GM12873 (cell line): ENCODE results near the gene FGFBP2.

ENCODE experiments used
- CTCF ChIP-seq: IDR thresholded peaks from 2 replicates; pipeline ENCODE4 v1.5.1; 2012; ENCODE audit warnings: low read depth, mild to moderate bottlenecking, moderate library complexity, low read length, control low read depth; ENCODE audit not compliant: insufficient read depth; ENCODE audit errors: missing control alignments

FGFBP2 gene

GRCh38 chr4:15929540-15929939 lies 33.4 kb downstream of the FGFBP2 start:
- no peak for TF ChIP-seq CTCF

DNA sequence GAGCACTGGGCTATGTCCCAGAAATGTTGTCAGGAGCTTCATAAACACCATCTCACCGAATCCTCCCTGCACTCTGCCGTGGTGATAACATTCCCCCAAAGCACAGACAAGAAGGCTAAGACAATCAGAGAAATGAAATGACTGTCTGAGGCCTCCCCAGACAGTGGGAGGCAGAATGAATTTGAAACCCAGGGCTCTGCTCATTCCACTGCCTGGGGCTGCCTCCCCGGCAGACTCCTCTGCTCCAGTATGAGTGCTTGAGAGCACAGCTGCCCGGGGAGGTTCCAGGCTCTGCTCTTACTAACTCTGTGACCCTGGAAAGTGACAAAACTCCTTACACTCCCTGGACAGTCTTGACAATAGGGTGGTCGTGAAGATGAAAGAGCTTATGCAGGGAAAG lies 34.1 kb downstream of the FGFBP2 start:
- TF ChIP-seq CTCF: no peak

DNA sequence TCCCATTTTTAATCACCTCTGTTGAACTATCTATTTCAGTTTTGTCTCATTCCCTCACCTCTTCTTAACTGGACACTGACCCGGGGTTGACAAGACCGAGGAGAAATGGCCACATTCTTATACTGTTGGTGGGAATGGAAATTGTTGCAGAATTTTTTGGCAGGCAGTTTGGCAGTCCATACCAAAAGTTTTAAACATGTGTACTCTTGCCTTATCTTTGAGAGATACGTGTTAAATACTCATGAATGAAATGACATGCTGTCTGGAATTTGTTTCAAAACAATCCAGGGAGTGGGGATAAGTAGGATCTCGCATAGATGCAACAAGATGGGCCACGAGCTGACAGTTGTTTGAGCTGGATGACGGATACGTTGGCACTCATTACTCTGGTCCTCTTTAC lies 36.5 kb downstream of the FGFBP2 start:
- TF ChIP-seq CTCF: no peak

DNA sequence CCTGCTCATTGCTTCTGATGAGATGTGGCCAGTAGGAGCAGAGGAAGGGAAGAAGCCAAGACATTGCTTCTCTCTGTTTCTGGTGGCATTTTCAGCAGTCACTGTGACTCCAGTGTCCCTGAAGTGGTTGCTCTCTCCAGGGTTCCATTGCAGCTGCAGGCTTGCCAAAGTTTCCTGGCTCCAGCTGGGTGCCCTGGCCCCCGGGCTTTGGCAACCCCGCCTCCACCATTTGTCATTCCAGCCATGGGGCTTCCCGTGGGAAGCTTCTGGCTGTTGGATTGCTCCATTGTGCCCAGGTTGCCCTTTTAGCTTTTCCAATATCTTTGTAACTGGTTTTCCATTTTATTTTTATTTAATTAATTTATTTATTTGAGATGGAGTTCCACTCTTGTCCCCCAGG lies 37.1 kb downstream of the FGFBP2 start:
- TF ChIP-seq CTCF: no peak

DNA sequence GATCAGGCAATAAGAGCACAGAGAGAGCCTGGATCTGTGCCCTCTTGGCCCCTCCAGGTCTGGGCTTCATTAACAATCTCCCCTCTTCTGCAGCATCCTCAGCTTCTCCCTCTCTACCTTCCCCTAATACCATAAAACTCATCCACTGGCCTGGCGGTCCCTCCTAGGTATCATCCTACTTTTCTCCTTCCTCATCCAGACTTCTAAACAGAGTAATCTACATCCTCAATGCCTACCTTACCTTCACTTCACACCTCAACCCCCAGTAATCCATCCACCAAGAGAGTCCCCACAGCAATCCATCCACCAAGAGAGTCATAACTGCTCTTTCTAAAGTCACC lies 41.4 kb downstream of the FGFBP2 start:
- no peak for TF ChIP-seq CTCF

- no peak for TF ChIP-seq CTCF
Measured at GRCh38 chr4:15920723-15921591, 42.0 kb downstream of the FGFBP2 start.

DNA sequence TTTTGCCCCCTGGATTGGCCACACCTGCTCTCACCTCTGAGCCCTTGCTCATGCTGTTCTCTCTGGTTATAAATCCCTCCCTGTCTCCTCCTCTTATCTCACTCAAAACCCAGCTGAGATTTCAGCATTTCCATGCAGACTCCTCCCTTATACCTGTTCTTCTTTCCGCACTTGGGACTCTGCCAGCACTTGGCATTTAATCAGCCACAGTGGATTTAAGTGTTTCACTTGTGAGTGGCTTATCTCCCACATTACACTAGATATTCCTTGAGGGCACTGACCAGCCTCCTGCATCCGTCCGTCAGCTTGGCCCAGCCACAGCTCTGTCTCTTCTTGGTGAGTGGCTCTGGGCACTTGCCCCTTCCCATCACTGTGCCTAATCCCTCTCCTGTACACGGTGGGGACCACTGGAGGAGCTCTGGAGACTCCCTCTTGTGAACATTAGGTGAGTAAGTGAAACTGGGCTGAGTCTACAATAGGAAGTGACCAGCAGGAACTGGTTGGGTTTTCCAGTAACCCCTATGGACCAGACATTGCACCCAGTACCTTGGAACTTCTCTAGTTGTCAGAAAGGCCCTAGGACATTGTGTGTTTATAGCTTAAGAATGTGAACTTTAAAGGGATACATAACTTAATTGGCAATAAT lies 44.4 kb downstream of the FGFBP2 start:
- no peak for TF ChIP-seq CTCF
